ENCODE results near the gene LTBP3. TPM values are rescaled to one million over a fixed set of nuclear protein-coding genes. Genes with fewer than 3 reads are reported as not detected.

LTBP3 gene
- total and polyA plus RNA-seq, 2 donors (not counting 1 experiment from before 2014, with no cell fraction given): 37.3 to 40.4 TPM

GRCh38 chr11:65583589-65583988 is 25.4 kb upstream of the LTBP3 start:
- Histone ChIP-seq H3K27ac (ENCODE audit: insufficient read depth, low read length) (no peak overlapping the region), H3K4me1 (ENCODE audit: control insufficient read depth, extremely low read depth, insufficient read depth, low read length) (peaks cover 8% of the 10 kb centered on the region), H3K27me3 (ENCODE audit: control insufficient read depth, insufficient read depth, low read length) (no peaks in the 10 kb centered on the region), H2AFZ (ENCODE audit: low read length) (no peak overlapping the region), H3K9ac (ENCODE audit: insufficient read depth, low read length) (no peak overlapping the region), H3K4me3 (replicated peaks in 1 of 4; ENCODE audit: control extremely low read depth in 1 of 4, insufficient read depth in 1 of 4, low read depth in 3 of 4, low read length in 4 of 4) (no peak overlapping the region), H4K20me1 (ENCODE audit: control insufficient read depth, extremely low read depth, insufficient read depth, low read length) (no peaks in the 10 kb centered on the region), H3K79me2 (ENCODE audit: control insufficient read depth, insufficient read depth, low read length) (no peaks in the 10 kb centered on the region), H3K4me2 (ENCODE audit: extremely low read depth, insufficient read depth, low read length) (no peak overlapping the region), H3K9me3 (ENCODE audit: control insufficient read depth, insufficient read depth, low read depth, low read length) (no peaks in the 10 kb centered on the region), H3K36me3 (ENCODE audit: control insufficient read depth, insufficient read depth, low read length) (peaks cover 26% of the 10 kb centered on the region)
- TF ChIP-seq CTCF (conservative IDR thresholded peaks at IDR 0.05 in 1 of 2, IDR thresholded peaks at IDR 0.05 in 1 of 2; ENCODE audit: low read depth in 1 of 2, low read length in 2 of 2): no peak
- TF ChIP-seq EZH2 (IDR thresholded peaks at IDR 0.05; ENCODE audit: low read length, missing control alignments): no peak
- no peak for DNase-seq (ENCODE audit: low read depth in 2 of 2)

- H2AFZ ChIP-seq (ENCODE audit: low read length): no peak overlapping the region
- no peaks in the 10 kb centered on the region for H3K27me3 ChIP-seq (ENCODE audit: control insufficient read depth, insufficient read depth, low read length)
- no peak overlapping the region for H3K4me3 ChIP-seq (replicated peaks in 1 of 4; ENCODE audit: control extremely low read depth in 1 of 4, insufficient read depth in 1 of 4, low read depth in 3 of 4, low read length in 4 of 4)
- no peak overlapping the region for H3K9ac ChIP-seq (ENCODE audit: insufficient read depth, low read length)
- H3K27ac ChIP-seq (ENCODE audit: insufficient read depth, low read length): no peak overlapping the region
- H3K79me2 ChIP-seq (ENCODE audit: control insufficient read depth, insufficient read depth, low read length): peaks cover 5% of the 10 kb centered on the region
- H3K36me3 ChIP-seq (ENCODE audit: control insufficient read depth, insufficient read depth, low read length): peaks cover 27% of the 10 kb centered on the region
- DNase-seq (ENCODE audit: low read depth in 2 of 2): no peak
- no peak overlapping the region for H3K4me2 ChIP-seq (ENCODE audit: extremely low read depth, insufficient read depth, low read length)
- H3K4me1 ChIP-seq (ENCODE audit: control insufficient read depth, extremely low read depth, insufficient read depth, low read length): peaks cover 11% of the 10 kb centered on the region
- H4K20me1 ChIP-seq (ENCODE audit: control insufficient read depth, extremely low read depth, insufficient read depth, low read length): no peaks in the 10 kb centered on the region
- TF ChIP-seq EZH2 (IDR thresholded peaks at IDR 0.05; ENCODE audit: low read length, missing control alignments) (no peak), CTCF (conservative IDR thresholded peaks at IDR 0.05 in 1 of 2, IDR thresholded peaks at IDR 0.05 in 1 of 2; ENCODE audit: low read depth in 1 of 2, low read length in 2 of 2) (no peak)
- H3K9me3 ChIP-seq (ENCODE audit: control insufficient read depth, insufficient read depth, low read depth, low read length): no peaks in the 10 kb centered on the region
Observed at GRCh38 chr11:65581928-65582327, 23.8 kb upstream of the LTBP3 start.

- H3K4me3 ChIP-seq (replicated peaks in 1 of 4; ENCODE audit: control extremely low read depth in 1 of 4, insufficient read depth in 1 of 4, low read depth in 3 of 4, low read length in 4 of 4): no peak overlapping the region
- no peaks in the 10 kb centered on the region for H3K9me3 ChIP-seq (ENCODE audit: control insufficient read depth, insufficient read depth, low read depth, low read length)
- H3K4me2 ChIP-seq (ENCODE audit: extremely low read depth, insufficient read depth, low read length): no peak overlapping the region
- H3K79me2 ChIP-seq (ENCODE audit: control insufficient read depth, insufficient read depth, low read length): peaks cover 11% of the 10 kb centered on the region
- peaks cover 15% of the 10 kb centered on the region for H3K4me1 ChIP-seq (ENCODE audit: control insufficient read depth, extremely low read depth, insufficient read depth, low read length)
- no peaks in the 10 kb centered on the region for H3K27me3 ChIP-seq (ENCODE audit: control insufficient read depth, insufficient read depth, low read length)
- H3K36me3 ChIP-seq (ENCODE audit: control insufficient read depth, insufficient read depth, low read length): peaks cover 27% of the 10 kb centered on the region
- no peaks in the 10 kb centered on the region for H4K20me1 ChIP-seq (ENCODE audit: control insufficient read depth, extremely low read depth, insufficient read depth, low read length)
- H3K9ac ChIP-seq (ENCODE audit: insufficient read depth, low read length): no peak overlapping the region
- no peak for TF ChIP-seq EZH2 (IDR thresholded peaks at IDR 0.05; ENCODE audit: low read length, missing control alignments)
- no peak for TF ChIP-seq CTCF (conservative IDR thresholded peaks at IDR 0.05 in 1 of 2, IDR thresholded peaks at IDR 0.05 in 1 of 2; ENCODE audit: low read depth in 1 of 2, low read length in 2 of 2)
- DNase-seq (ENCODE audit: low read depth in 2 of 2): no peak
- H2AFZ ChIP-seq (ENCODE audit: low read length): no peak overlapping the region
- no peak overlapping the region for H3K27ac ChIP-seq (ENCODE audit: insufficient read depth, low read length)
Observed at GRCh38 chr11:65580756-65581155, 22.6 kb upstream of the LTBP3 start.
